GOT3 (cell line): ENCODE data around the gene LHFPL3.

Experiments used
- DNase-seq: peaks from one replicate; lab custom pipeline; 2025; ENCODE audit warnings: mixed read lengths; lab: John Stamatoyannopoulos, UW

Gene LHFPL3

GRCh38 chr7:104371216-104371979, 43.0 kb downstream of the LHFPL3 start:
- DNase-seq, result no peak

GRCh38 chr7:104371980-104372357, 43.6 kb downstream of the LHFPL3 start:
- no peak for DNase-seq

DNA sequence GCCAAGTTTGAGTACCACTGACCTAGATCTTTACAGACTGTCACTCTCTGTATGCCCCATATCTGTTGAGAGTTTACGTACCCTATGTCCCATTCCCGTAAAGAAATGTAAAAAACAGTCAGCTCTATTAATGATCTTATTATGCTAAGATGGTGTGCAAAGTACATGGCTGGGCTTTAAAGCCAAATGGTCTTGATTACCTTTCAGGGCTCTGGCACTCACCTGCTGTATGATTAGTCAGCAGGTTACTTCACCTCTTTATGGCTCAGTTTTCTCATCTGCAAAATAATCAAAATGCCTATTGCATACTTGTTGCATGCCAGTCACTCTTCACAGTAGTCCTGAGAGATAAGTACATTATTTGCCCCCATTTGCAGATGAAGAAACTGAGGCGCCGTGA, 54.2 kb downstream of the LHFPL3 start:
- DNase-seq, result no peak

GRCh38 chr7:104386943-104387342, 58.5 kb downstream of the LHFPL3 start:
- DNase-seq, result no peak

GRCh38 chr7:104388222-104388621, 59.8 kb downstream of the LHFPL3 start:
- no peak for DNase-seq

- no peak for DNase-seq
Measured at GRCh38 chr7:104395162-104395561, 66.8 kb downstream of the LHFPL3 start.

GRCh38 chr7:104397442-104397841, 69.0 kb downstream of the LHFPL3 start:
- no peak for DNase-seq

GRCh38 chr7:104408371-104408770, 80.0 kb downstream of the LHFPL3 start:
- no peak for DNase-seq

- DNase-seq, result no peak
Measured at GRCh38 chr7:104410742-104411141, 82.3 kb downstream of the LHFPL3 start.

GRCh38 chr7:104412911-104413310, 84.5 kb downstream of the LHFPL3 start:
- no peak for DNase-seq

- no peak for DNase-seq
Measured at GRCh38 chr7:104414216-104414615, 85.8 kb downstream of the LHFPL3 start.

DNA sequence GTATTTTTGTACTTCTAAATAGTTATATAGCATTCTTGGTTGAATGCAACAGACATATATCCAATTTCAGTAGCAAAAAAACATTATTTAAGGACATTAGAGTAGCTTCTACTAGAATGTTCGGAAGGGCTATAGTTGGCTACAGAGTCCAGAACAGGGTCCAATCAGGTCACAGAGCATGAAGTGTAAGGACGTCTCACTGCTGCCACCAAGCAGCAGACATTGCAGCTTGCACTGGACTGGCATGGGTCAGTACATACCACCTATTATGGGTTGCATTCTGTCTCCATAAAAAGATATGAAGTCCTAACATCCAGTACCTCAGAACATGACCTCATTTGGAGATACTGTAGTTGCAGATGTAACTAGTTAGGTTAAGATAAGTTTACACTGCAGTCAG, 87.3 kb downstream of the LHFPL3 start:
- no peak for DNase-seq

DNA sequence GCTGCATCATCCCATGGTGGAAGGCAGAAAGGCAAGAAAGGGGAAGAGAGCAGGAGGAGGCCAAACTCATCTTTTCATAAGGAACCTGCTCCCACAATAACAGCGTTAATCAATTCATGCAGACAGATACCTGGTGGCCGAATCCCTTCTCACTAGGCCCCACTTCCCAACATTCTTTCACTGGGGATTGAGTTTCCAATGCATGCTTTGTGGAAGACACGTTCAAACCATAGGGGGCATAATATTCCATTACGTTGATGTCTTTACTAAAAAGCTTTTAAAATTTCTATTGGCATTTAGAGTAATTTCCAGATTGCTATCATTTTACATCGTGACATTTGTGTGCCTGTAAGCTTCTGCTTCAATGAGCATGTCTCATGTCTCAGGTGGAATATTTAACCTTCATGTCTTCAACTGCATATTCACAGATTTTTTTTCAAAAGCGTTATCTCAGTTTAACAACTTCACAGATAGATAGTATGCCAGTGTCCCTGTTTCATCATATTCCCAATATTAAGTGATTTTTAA, 88.5 kb downstream of the LHFPL3 start:
- DNase-seq, result no peak

DNA sequence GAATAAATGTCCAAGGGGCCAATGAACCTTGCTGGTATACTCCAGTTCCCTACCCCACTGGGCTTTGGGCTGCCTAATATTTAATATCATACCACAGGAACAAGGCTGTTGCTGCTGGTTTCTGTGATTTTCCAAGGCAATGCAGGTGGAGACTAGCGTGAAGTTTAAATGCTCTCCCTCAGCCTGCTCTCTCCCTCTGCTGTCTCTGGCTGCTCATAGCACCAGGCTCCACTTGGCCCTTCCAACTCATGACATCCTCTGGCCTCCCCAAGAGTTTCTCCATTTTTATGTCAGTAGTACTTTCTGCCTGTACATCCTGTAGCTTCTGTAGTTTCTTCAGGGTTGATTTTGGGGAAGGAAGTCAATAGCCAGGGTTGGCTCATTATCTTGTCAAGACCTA, 103.5 kb downstream of the LHFPL3 start:
- DNase-seq, result no peak

- no peak for DNase-seq
Measured at GRCh38 chr7:104434129-104434528, 105.7 kb downstream of the LHFPL3 start.

- no peak for DNase-seq
Measured at GRCh38 chr7:104442481-104442880, 114.1 kb downstream of the LHFPL3 start.

GRCh38 chr7:104444017-104444416, 115.6 kb downstream of the LHFPL3 start:
- DNase-seq, result no peak

DNA sequence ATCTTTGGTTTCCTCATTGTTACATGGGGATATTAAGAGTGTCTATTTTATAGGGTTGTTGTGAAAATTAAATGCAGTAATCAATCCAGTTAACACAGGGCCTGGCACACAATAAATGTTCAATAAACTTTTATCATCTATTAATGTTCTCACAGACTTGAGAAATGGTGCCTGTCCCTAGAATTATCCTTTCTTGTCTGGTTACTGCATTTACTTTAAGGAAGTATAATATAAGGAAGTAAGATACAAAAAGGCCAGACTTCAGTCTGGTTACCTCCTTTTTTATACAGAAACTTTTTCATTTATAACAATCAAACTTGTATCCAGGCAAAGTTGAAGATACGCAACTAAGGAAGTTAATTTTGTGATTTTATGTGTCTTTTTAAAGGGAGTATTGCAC, 117.0 kb downstream of the LHFPL3 start:
- DNase-seq, result no peak

DNA sequence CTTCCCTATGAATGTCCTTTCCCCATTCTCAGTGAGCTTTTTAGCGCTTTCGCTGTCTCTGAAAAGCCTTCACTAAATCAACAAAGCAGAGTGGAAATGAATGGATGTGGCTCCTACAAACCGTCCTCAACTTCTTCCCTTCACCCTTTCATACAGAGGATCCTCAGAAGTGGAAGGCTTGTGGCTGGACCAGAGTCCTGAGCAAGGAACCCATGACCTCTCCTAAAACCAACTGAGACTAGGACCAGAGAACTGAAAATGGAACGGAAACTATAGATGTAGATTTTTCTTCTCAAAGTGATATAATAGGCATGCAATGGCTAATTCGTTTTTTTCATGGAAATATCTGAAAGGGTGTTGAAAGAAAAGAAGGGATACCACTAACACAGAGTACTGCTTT, 122.5 kb downstream of the LHFPL3 start:
- no peak for DNase-seq

DNA sequence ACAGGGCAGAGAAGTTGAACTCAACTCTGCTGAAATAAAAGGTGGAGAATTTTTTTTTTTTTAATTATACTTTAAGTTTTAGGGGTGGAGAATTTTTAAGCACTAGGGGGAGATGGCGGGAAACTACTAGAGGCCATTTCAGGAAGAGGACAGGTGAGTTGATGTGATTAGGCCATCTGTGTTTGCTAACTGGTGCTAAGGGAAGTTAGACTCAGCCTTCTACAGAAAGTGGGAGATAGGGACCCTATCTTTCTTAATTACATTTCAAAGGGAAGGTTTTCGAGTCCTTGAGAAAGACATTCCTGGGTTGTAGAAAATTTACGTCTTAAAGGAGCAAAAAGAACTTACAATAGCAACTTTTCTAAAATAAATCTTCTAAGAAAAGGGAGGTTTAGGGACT, 124.8 kb downstream of the LHFPL3 start:
- no peak for DNase-seq

GRCh38 chr7:104458875-104459274, 130.5 kb downstream of the LHFPL3 start:
- no peak for DNase-seq

DNA sequence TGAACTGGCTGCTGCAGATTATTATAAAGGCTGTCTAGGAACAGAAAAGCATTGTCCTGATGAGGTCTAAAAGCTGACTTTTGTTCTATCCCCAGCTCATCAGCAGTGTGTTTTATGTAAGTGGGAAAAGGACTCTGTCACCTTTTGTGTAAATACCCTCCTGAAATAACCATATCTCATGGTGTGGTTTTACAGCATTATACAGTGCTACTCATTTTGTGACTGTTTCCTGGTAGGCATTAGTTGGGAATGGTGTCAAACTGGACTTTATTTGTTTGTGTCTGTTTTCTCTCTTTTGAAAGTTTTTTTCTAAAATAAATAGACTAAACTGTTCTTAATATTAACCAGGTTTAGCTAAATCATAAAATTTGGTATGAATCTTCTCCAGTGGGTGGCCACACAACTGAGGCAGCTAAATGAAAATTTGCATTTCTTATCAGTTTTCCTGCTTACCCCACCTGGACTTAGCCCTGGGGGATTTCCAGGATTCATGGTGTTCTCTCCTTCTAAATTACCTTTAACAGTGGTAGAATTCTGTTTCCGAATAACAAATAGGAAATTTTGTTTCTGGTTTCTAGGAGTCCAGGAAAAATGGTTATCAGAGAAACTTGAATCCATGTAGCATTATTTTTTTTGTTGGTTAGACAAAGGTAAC, 140.9 kb downstream of the LHFPL3 start:
- no peak for DNase-seq

DNA sequence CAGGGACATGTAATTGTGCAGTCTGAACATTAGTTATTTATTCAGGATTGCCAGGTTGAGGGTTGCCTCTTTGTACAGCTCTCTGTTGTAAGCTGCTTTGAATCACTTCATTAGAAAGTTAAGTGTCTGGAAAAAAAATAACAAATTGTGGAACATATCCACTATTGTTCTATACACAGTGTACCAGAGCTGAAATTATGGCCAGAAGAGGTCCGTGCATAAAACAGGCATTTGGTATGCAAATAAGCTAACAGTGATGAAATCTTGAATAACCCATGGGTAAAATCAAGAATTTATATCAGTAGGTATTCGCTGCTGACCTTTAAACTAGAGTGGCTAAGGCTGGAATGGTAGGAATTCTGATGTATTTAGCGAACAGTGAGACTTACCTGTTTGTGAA, 152.1 kb downstream of the LHFPL3 start:
- DNase-seq, result no peak
